Retina (tissue), 1 donor: ENCODE results near the gene NECAB3.
A peak's percentile ranks its signal among the peaks of the same experiment; 100 is the strongest.

ENCODE experiments used
- DNase-seq: peaks from one replicate; pipeline ENCODE4 v3.0.0-alpha.2; 2016

The NECAB3 gene

DNA sequence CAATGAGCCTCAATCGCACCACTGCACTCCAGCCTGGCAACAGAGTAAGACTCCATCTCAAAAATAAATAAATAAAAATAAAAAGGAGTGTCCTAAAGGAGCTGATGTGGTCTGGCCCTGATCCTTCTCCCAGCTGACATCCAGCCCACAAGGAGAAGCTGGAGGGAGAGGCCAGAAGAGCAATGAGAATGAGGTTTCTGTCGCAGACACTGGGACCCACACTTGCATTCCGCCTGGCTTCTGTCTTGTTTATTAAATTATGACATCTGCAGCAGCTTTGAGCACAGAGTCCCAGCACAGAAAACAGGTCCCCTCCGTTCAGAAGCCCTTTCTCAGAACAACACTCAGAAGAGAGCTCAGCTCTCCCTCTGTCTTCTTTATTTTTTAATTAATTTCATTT is 22.2 kb upstream of the NECAB3 start:
- DNase-seq = no peak

GRCh38 chr20:33694639-33695012 is 20.4 kb upstream of the NECAB3 start:
- no peak for DNase-seq

DNA sequence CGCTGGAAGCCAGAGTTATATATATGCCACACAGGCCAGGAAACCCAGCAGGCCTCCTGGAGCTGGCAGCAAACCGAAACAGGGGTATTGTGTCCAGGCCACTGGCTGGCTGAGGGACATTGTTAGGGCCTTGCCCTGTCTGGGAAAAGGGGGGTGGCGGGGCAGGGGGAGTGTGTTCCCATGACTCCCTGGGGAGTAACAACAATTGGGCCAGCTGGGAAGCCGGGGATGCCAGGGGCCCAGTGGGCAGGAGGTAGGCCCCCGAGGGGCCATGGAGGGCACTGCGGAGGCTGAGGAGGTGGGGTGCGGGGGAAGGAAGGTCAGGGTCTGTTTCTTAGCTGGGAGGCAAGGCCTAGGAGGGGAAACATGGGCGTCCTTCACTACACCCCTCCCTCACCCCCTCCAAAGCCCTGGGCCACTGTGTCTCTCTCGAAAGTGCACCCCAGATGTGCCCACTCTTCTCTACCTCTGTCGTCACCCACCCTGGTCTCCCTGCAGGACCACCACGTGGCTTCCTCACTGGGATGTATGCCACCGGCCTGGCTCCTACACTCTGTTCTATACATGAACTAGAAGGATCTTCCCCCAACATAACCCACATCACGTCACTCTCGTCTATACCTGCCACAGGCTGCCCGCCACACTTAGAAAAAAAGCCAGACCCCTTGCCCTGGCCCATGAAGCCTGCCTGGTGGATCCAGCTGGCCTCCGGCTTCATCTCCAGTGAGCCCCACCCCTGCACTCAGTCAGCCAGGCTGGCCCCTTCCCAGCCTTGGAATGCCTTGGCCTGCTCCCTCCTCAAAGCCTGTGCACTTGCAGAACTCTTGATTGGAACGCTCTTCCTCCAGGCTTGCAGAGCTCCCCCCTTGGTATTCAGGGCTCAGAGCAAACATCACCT is 19.8 kb upstream of the NECAB3 start:
- DNase-seq = peak; percentile 82

GRCh38 chr20:33693289-33693688 is 19.1 kb upstream of the NECAB3 start:
- no peak for DNase-seq

DNA sequence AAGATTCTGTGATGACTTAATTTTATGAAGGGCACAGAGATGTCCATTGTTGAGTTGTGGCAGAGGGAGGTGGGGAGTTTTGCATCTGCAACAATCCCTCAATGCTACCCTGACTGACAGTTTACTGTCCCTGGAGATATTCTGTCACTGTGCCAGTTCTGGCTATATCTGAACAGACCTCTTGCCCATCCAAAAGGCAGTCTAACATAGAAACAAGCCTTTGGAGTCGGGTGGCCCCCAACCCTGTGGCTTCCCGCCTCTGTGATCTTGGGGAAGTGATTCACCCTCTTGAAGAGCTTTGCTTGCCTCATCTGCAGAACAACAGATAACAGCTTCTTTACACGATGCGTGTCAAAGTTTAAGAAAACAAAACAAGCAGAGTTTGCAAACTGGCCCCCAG is 15.7 kb upstream of the NECAB3 start:
- no peak for DNase-seq

GRCh38 chr20:33689493-33689892 is 15.3 kb upstream of the NECAB3 start:
- DNase-seq = no peak

DNA sequence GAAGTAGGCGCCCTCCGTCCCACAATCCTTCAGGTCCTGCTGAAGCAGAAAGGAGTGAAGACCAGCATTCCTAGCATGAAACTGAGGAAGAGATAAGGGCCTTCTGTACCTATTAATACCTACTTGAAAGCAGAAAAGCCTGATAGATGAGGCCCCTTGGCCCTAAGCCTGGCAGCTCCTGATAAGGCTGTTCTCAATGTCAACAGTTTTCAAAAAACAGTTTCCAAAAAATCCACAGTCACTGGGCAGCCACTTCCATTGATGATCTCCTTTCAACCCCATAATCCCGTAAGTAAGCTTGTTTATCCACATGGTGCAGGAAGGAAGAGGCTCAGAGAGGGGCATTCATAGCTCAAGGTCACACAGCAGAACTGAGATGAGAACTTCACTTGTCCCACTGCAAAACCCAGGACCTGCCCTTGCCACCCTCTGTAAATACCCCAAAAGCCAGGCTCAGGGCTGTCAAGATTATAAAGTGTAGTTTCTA is 14.8 kb upstream of the NECAB3 start:
- DNase-seq = no peak

- DNase-seq = no peak
Measured at GRCh38 chr20:33687993-33688937, 14.0 kb upstream of the NECAB3 start.

DNA sequence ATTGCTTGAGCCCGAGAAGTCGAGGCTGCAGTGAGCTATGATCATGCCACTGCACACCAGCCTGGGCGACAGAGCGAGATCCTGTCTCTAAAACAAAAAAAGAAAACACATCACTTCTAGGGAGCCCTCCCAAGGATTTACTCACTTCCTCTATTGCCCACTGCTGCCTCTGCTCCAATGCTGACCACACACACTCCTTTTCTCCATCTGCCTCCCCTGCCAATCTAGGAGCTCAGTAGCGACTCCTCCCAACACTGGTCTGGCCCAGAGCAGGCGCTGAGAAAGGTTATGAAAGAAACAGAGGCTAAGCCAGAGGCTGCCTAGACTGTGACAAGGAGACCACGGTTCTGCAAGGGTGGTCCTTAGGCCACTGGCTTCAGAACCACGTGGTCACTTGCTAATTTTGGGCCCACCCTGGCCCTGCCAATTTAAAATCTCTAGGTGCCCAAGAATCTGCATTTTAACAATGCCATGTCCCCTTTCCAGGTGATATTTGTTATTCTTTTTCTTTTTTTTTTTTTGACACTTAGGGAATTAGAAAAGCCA is 13.2 kb upstream of the NECAB3 start:
- DNase-seq = no peak

- no peak for DNase-seq
Measured at GRCh38 chr20:33686984-33687366, 12.7 kb upstream of the NECAB3 start.

DNA sequence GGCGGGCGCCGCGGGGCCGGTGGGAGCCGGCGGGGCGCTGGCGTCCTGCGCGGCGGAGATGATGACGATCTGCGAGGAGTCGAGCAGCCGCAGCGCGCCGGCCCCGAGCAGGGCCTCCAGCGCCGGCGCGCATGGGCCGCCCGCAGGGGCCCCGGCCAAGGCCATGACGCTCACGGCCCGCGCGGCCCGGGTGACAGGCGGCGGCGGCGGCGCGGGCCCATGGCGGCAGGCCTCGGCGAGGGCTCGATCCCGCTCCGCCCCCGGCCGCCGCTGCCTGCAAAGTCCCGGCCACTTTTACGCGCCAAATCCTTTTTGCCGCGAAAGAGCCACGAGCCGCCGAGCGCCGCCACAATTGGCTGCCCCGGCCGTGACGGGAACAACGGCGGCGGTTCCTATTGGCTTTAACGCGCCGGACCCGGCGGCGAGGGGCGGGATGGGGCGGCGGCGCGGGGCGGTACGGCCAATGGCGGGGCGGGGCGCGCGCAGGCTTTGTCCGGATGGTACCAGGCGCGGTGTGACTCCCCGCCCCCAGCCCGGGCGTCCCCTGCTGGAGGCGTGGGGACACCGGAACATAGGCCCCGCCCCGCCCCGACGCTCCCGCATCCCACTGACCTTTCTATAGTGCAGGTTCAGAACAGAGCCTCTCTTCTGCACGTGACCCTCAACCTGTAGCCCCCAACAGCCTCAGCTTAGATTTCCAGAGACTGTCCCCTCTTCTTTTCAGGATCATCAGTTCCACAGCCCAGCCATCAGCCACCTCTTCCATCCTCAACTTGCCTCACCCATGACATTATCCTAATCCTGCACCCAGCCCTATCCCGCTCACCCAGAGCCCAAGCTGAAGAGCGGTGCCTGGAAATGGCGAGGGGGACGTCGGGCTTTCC is 12.1 kb upstream of the NECAB3 start, which contains the start of gene E2F1:
Gene E2F1 (minus strand): TSS at position 286 of the 884 bp plus-strand sequence. CDS start 121 bp downstream, at position 165.
- DNase-seq = peak; percentile 86

DNA sequence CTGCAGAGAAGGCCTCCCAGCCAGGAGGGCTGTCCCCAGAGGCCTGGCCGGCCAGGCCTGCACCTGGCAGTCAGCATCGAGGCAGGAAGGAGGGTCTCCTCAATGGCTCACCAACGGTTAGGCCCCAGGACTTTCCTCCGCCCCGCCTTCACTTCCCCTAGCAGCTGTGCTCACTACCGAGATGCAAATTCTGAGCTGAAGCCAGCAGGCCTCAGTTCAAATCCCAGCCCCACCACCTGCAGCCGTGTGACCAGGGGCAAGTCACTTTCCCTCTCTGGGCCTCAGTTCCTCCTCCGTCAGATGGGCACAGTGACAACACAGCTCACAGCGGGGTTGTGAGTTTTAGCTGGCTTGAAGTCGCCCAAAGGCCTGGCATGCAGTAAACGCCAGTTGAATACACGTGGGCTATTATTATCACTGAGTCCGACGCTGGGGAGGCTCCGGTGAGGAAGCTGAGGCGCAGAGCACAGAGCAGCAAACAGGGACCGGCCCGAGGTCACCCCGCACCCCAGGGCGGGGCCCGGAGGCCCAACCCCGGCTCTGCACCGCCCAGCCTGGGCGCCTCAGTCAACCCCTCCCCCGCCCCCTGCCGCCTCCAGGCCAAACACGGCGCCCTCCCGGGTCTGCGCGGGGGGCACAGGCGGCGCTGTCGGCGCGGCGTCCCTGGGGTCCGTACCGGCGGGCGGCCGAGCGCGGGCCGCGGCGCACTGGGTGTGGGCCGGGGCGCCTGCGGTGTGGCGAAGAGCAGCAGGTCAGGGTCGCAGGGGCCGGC is 11.3 kb upstream of the NECAB3 start:
- DNase-seq = no peak

DNA sequence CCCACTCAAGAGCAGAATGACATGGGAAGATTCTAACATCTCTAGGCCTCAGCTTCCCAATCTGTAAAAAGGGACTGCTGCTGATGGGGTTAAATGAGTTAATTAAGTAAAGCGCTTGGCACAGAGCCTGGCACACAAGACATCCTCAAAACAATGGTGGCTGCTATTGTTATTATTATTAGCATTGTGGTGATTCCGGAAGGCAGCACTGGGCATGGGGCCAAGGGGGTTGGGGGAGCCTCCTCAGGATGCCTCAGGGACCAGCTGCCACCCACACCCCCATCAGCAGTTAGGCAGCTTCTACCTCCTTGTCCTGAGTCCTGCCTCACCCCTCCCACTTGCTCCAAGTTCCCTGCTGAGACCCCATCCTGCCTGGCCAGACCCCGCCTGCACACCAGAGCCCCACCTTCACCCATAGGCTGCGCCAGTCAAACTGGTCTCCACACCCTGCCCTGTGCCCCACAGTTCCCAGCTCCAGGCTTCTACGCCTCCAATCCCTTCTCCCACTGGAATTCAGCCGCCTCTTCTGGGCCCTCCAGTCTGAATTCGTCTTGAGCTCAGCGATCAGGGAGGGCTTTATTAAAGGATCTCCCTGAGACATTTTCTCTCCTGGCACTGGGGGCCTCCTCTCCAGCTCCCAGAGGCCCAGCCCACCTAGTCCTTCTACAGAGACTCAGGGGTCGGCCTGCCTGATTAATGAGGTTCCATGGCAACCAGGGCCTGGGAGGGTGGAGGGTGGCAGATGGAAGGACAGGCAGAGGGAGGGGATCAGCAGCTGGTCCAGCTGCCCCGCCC is 10.5 kb upstream of the NECAB3 start:
- peak; percentile 79 for DNase-seq

DNA sequence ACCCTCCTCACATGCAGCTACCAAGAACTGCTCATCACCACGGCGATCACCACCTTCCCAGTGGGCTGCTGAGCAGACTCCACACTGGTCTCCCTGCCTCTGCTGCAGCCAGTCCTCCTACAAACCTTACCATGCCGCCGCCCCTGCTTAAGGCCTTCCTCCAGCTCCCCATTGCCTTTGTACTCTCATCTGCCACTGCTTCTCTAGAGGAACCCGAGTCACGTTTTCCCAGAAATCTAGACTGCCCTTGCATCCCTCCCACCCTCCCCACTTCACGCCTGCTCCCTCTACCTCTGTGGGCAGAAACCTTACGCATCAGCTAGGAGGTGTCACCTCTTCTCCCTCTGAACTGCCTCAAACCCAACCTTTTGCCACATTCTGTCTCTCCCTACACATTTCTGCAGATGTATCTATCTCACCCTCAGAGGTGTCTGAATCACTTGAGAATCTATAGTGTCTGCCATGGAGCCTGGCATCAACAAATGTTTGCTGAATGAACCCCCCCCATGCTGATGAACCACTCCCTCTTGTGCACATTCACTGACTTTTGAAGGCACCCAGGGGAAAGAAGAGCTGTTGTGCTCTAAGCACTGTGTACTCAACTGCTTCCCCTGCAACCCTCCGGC is 7.6 kb upstream of the NECAB3 start:
- DNase-seq = no peak

DNA sequence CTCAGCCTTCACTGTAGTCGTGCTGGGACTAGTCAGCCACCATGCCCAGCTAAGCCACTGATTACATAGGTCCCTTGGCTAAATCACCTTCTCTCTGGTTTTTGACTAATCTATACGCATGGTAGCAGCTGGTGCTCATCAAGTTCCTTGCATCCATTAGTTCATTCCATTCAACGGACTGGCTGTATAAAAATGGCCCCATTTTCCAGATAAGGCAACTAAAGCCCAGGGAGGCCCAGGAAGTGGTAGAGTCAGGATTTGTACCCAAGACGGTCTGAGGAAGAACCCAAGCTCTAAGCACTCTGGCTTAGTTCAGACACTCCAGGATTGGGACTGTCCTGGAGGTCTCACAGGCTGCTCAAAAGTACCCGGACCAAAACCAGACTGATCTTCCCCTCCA is 7.1 kb upstream of the NECAB3 start:
- no peak for DNase-seq

DNA sequence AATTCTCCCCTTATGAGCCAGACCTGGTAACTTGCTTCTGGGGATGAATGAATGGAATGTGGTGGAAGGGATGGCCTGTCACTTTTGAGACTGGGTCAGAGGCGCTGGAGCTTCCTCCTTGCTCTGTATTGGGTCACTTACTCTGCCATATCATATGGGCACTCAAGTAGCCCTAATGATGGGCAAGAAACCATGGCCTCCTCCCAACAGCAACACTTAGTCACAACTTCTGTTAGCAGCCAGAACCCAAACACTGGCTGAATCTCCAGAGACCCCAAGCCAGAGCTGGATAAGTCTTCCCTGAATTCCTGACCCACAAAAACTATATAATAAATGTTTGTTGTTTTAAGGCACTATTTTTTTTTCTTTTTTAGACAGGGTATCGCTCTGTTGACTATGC is 6.5 kb upstream of the NECAB3 start:
- no peak for DNase-seq

DNA sequence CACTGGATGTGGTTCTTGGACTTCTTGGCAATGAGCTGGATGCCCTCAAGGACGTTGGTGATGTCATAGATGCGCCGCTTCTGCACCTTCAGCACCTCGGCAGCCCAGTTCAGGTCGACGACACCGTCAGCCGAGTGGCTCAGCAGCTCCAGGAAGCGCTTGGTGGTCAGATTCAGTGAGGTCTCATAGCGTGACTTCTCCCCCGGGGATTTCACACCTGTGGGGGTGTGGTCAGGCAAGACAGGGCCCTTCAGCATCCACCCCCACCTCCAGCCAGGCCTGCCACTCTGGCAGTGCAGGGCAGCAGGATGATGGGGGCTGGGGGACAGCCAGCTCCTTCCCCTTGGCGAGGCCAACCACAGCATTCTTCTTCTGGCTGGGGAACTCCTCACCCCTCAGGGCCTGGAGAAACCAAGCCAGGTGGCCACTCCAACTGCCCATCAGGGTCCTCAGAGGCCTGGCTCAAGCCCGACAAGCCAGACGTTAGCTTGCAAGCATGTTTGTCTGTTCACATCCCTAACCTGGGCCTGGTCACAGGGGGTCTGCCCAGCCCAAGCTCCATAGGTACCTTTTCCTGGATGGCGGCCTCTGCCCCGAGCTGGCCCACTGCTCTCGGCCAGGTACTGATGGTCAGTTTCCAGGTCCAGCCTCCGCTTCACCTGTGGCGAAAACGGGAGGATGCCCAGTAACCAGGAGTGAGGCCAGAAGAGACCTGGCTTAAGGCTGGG is 5.7 kb upstream of the NECAB3 start:
- DNase-seq = no peak

- DNase-seq = no peak
Measured at GRCh38 chr20:33677991-33678702, 3.9 kb upstream of the NECAB3 start.
